H1 (cell line): ENCODE data around the gene REPIN1. TPM values are rescaled to one million over a fixed set of nuclear protein-coding genes. Genes with fewer than 3 reads are reported as not detected.

Experiments used
- BCL11A ChIP-seq, 2 experiments: IDR thresholded peaks; one replicate each; pipeline ENCODE4 v1.6.1; 2011; ENCODE audit warnings: low read depth in 2 of 2, low read length in 2 of 2, mild to moderate bottlenecking in 2 of 2
- CHD1 ChIP-seq: IDR thresholded peaks from 2 replicates; pipeline ENCODE4 v1.6.1; 2012; ENCODE audit warnings: low read depth, low read length, improper control_type of control experiment
- HDAC2 ChIP-seq, 2 experiments: fragments of 300-600 bp in 1 of 2; sonication (generic) in 1 of 2; IDR thresholded peaks; 2 replicates each; pipeline ENCODE4 v1.6.1; 2011 to 2012; ENCODE audit warnings: low read depth in 2 of 2, low read length in 2 of 2, mild to moderate bottlenecking in 2 of 2, moderate library complexity in 2 of 2, borderline replicate concordance in 1 of 2, inconsistent platforms in 1 of 2
- SP1 ChIP-seq: IDR thresholded peaks from 2 replicates; pipeline ENCODE4 v1.6.1; 2011; ENCODE audit warnings: low read depth, low read length
- polyA plus RNA-seq, 7 experiments: library from polyadenylated mRNA; depleted of rRNA in 3 of 7; stranded (reverse) in 5 of 7; unstranded in 2 of 7; fragments of >200 nt in 5 of 7; fragments of 200-250 nt in 2 of 7; gene quantifications; 1 replicate in 5 of 7; 2 replicates in 1 of 7; 4 replicates in 1 of 7; pipeline versions ENCODE4 v1.2.1 to v1.2.3, GENCODE V29; 2011 to 2013; ENCODE audit warnings: missing spikeins in 2 of 7, mixed read lengths in 2 of 7
- total RNA-seq: library from RNA; stranded (reverse); fragmentation: NEBNext Ultra II Directional; extraction: Animal tissue kit (Norgen Biotek cat#: 25700); gene quantifications from 2 replicates; pipeline ENCODE4 v1.2.1, GENCODE V29; 2021

The REPIN1 gene
- total and polyA plus RNA-seq, 2 of the 8 experiments (the other 6 are each of a cell fraction or from before 2014, with no cell fraction given) = 98.6 to 125 TPM

- no peak for TF ChIP-seq HDAC2 (IDR thresholded peaks at IDR 0.05; ENCODE audit: borderline replicate concordance in 1 of 2, low read depth in 2 of 2, low read length in 2 of 2)
- no peak for TF ChIP-seq CHD1
- no peak for TF ChIP-seq SP1
- TF ChIP-seq BCL11A (IDR thresholded peaks at IDR 0.05; ENCODE audit: low read depth in 2 of 2, low read length in 2 of 2) = no peak
These were observed 13.7 kb downstream of the REPIN1 start (continued) for GRCh38 chr7:150382123-150382843.
